Tibial artery (tissue), 4 donors: ENCODE results near the gene DNAJB2.

Source experiments
- DNase-seq, 2 donors: peaks; one replicate each; pipeline ENCODE4 v3.0.0-alpha.2; 2019
- H3K27ac ChIP-seq, 2 donors: fragments of 200-600 bp; sonication (generic) in 1 of 2; 1 replicate in 1 of 2; 2 replicates in 1 of 2; pipeline ENCODE4 v1.5.1; 2018 to 2019; ENCODE audit warnings: mild to moderate bottlenecking in 1 of 2
- H3K27me3 ChIP-seq, 2 donors: fragments of 200-600 bp; sonication (generic) in 1 of 2; one replicate each; pipeline versions ENCODE4 v1.5.1 to v1.6.0; 2016 to 2019
- H3K36me3 ChIP-seq, 3 donors: fragments of 200-600 bp; sonication (generic) in 2 of 3; one replicate each; pipeline ENCODE4 v1.5.1; 2016 to 2019; ENCODE audit warnings: mild to moderate bottlenecking in 2 of 3
- H3K4me1 ChIP-seq, 4 donors: fragments of 200-600 bp; sonication (generic) in 2 of 4; 1 replicate in 3 of 4; 2 replicates in 1 of 4; pipeline ENCODE4 v1.5.1; 2016 to 2019
- H3K4me3 ChIP-seq, 2 donors: fragments of 200-600 bp; sonication (generic) in 1 of 2; 1 replicate in 1 of 2; 2 replicates in 1 of 2; pipeline ENCODE4 v1.5.1; 2018 to 2019; ENCODE audit warnings: mild to moderate bottlenecking in 2 of 2
- H3K9me3 ChIP-seq, 3 donors: fragments of 200-600 bp; sonication (generic) in 1 of 3; one replicate each; pipeline ENCODE4 v1.5.1; 2016 to 2019
- CTCF ChIP-seq, 2 experiments: fragments of 200-600 bp in 1 of 2; fragments of 450-650 bp in 1 of 2; IDR thresholded peaks; one replicate each; pipeline ENCODE4 v1.5.1; 2017 to 2019; ENCODE audit warnings: antibody characterized with exemption in 2 of 2, mild to moderate bottlenecking in 1 of 2, moderate library complexity in 1 of 2
- intact Hi-C: fragments of 100-400 bp; cut with DNase I; formaldehyde crosslinking; loops from one replicate; pipeline ENCODE4 v1.15.0; 2023; ENCODE audit warnings: low total_unique reads

Gene DNAJB2

GRCh38 chr2:219332542-219332941, 53.4 kb downstream of the DNAJB2 start, which contains the start of gene RESP18:
TSS of gene RESP18 (minus strand) at chr2:219332744.
- Histone ChIP-seq H3K27me3 (peaks cover 0 to 70% of the 10 kb centered on the region in 2 donors), H3K4me3 (no peak within 1 kb of the TSS), H3K4me1 (no peaks in the 10 kb centered on the region), H3K36me3 (no peaks in the 10 kb centered on the region), H3K27ac (no peak within 1 kb of the TSS), H3K9me3 (peaks cover 0 to 12% (median 0%) of the 10 kb centered on the region in 3 donors)
- no peak for TF ChIP-seq CTCF (IDR thresholded peaks at IDR 0.05)
- intact Hi-C loops, result no loop called here
- peak in 1 of 2 donors; percentile 45 for DNase-seq

GRCh38 chr2:219334076-219334475, 54.9 kb downstream of the DNAJB2 start:
- Histone ChIP-seq H3K4me3 (no peak overlapping the region), H3K4me1 (no peaks in the 10 kb centered on the region), H3K27ac (no peak overlapping the region), H3K9me3 (peaks cover 0 to 12% (median 0%) of the 10 kb centered on the region in 3 donors), H3K36me3 (no peaks in the 10 kb centered on the region), H3K27me3 (peaks cover 0 to 70% of the 10 kb centered on the region in 2 donors)
- intact Hi-C loops, result no loop called here
- no peak for TF ChIP-seq CTCF (IDR thresholded peaks at IDR 0.05)
- no peak for DNase-seq

GRCh38 chr2:219335373-219335786, 56.2 kb downstream of the DNAJB2 start:
- H3K4me3 ChIP-seq, result no peak overlapping the region
- TF ChIP-seq CTCF (IDR thresholded peaks at IDR 0.05), result no peak
- H3K27me3 ChIP-seq, result peaks cover 0 to 60% of the 10 kb centered on the region in 2 donors
- H3K4me1 ChIP-seq, result no peaks in the 10 kb centered on the region
- H3K36me3 ChIP-seq, result no peaks in the 10 kb centered on the region
- no peak overlapping the region for H3K27ac ChIP-seq
- intact Hi-C loops, result no loop called here
- peak in 1 of 2 donors; percentile 11 for DNase-seq
- H3K9me3 ChIP-seq, result peaks cover 0 to 12% (median 0%) of the 10 kb centered on the region in 3 donors
